Activated T-helper 9 cell treated with anti-CD3 and anti-CD28 coated beads, Interleukin-2, amount 50 U/mL, for 16 hours (primary cell): ENCODE measurements around the gene CERS5.

Experiments
- DNase-seq: peaks from one replicate; pipeline ENCODE4 v3.0.0-alpha.2; 2020; ENCODE audit warnings: low read depth

CERS5 gene, protein sequence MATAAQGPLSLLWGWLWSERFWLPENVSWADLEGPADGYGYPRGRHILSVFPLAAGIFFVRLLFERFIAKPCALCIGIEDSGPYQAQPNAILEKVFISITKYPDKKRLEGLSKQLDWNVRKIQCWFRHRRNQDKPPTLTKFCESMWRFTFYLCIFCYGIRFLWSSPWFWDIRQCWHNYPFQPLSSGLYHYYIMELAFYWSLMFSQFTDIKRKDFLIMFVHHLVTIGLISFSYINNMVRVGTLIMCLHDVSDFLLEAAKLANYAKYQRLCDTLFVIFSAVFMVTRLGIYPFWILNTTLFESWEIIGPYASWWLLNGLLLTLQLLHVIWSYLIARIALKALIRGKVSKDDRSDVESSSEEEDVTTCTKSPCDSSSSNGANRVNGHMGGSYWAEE

DNA sequence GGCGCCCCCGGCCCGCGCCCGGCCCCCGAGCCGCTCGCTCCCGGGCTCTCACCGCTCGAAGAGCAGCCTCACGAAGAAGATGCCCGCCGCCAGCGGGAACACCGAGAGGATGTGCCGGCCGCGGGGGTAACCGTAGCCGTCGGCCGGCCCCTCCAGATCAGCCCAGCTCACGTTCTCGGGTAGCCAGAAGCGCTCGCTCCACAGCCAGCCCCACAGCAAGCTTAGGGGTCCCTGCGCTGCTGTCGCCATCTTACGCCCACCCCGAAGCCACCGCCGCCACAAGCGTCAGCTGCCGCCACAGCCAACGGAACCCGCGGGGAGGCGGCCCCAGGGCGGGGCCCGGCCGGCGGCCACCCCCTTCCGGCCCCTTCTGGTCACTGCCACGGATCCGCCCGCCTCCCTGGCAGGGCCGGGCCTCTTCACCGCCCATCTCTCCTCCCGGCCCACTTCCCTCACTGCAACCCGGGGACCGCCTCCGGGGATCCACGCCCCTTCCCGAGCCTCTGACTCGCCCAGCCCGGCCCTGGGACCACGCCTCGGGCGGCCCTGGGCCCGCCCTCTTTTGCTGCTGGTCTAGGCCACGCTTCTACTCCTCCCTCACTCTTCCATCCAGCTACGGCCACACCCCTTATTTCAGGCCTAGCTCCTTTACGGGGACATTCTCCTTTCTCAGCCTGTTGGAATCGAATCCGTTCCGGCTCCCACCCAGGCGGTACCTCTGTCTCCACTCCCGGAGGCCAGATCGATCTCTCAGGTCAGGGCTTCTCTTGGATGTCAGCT, at the start of gene CERS5:
Gene CERS5 (minus strand): TSS at position 321 of the 780 bp plus-strand sequence. CDS start 72 bp downstream, at position 249.
- DNase-seq: peak; percentile 97

DNA sequence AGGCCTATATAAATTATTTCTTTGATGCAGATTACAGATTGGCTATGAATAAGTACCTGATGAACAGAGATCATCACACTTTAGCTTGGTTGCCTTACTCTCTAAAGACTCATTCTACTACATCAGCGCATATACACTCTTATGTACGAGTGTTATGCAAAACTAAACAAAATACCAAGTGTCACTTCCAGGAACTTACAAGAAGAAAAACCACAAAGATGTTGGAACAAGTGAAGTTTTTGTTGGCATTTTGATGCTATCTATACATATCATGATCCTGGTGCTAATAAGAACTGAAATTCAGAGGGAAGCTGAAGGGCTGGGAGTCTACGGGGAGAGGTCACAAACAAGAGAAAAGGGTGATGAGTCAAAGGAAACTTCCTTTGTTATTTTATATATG, 47.9 kb upstream of the CERS5 start:
- no peak for DNase-seq

DNA sequence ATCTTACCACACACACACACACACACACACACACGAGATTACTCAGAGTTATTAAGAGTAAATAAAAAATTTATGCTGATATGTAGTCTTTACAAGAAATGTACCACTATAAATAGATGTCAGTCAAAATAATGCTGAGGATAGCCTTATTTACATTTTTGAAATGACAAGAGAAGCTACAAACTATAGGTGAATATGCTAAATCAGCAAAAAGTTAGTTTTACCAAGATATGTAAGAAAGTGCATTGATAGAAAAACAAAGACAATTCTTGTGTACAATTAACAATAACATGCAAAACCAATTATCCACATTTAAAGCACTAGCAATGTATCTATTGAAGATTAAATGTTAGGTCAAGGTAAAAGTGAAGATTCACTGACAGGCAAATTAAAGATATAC, 46.8 kb upstream of the CERS5 start:
- no peak for DNase-seq

DNA sequence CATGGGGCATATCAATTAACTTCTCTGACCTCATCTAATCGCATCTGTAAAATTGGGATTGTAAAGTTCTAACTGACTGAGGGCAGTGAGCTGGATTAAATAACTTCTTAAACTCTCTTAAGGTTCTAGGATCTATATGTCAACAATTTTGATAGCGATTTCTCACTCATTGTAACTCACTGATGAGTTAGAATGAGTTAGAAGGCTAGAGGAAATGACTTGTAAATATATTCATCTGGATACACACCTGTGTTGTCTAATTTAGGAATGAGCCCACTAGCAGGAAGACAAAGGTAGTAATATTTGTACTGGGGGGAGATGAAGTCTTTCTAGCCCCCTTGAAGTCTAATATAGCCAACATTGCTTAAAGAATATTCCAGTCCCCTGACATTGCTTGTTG, 46.3 kb upstream of the CERS5 start:
- no peak for DNase-seq

DNA sequence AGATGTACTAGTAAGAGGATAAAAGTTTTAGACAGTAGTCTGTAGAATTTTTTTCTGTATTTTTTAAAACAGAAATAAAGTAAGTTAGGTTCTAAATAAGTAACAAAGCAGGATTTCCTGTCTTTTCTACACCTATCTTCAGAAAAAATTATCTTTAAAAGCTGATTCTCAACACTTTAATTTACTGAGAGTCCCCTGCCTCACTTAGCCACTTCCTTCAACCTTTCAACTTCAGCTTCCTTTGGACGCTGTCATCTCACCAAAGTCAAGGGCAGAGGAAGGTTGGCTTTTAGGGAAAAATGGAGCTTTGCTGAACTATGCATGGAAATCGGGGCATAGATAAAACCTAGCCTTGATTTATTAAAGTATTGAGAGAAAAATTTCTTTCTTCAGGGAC, 44.9 kb upstream of the CERS5 start:
- no peak for DNase-seq

DNA sequence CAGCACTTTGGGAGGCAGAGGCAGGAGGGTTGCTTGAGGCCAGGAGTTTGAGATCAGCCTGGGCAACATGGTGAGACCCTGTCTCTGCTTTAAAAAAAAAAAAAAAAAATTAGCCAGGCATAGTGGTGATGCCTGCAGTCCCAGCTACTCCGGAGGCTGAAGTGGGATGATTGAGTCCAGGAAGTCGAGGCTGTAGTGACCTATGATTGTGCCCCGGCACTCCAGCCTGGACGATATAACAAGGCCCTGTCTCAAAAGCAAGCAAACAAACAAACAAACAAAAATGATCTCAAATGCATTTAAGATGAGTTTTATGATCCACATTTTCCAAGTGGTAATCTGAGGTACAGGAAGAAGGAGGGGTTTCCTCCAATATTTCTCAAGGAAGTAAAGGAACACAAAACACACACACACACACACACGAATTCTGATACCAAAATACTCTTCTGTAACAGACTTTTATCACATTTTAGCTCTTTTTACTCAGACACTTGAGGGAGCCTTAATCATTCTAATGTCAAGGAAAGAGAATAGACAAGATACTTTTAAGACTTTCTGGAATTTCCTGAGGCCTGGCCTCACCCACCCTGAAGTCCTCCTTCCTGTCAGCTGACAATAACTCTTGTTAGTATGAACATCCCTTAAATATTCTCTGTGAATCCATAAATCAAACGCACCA, 44.4 kb upstream of the CERS5 start:
- no peak for DNase-seq

DNA sequence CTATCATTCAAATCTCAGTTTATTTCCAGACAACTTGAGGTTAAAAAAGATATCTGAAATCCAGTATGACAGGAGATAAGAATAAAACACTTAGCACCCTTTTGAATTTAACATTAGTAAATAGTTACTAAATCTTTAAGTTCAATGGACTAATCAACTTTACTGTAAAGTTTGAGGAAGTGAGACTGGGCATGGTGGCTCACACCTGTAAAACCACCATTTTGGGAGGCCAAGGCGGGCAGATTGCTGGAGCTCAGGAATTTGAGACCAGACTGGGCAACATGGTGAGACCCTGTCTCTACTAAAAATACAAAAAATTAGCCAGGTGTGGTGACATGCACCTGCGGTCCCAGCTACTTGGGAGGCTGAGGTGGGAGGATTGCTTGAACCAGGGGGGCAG, 40.3 kb upstream of the CERS5 start:
- no peak for DNase-seq

DNA sequence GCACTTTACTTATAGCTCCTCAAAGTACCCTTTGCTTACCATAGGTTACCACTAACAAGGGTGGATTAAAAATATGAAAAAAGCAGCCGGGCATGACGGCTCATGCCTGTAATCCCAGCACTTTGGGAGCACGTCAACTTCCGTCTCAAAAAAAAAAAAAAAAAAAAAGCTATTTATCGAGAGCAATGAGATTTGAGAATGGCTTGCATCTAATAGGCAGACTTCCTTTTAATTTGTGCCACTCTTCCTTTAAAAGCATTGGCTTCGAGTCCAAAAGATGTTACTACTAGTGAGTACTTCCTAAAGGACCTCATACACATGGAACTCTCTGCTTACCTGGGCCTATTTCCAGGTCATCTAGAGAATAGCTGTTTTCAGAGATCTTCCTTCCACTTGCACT, 38.5 kb upstream of the CERS5 start:
- DNase-seq: no peak

DNA sequence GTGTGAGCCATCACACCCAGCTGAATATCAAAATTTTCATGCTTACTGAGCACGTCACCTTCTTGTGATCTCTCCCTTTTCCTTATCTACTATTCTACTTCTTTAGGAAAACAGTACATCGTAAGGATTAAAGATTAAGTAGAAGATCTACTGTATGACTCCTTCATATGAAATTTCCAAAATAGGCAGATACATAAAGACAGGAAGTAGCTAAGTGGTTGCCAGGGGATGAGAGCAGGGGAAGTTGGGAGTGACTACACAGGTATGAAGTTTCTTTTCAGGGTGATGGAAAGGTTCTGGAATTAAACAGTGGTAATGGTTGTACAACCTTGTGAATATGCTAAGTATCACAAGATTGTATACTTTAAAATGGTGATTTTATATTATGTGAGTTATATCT, 36.5 kb upstream of the CERS5 start:
- DNase-seq: no peak

DNA sequence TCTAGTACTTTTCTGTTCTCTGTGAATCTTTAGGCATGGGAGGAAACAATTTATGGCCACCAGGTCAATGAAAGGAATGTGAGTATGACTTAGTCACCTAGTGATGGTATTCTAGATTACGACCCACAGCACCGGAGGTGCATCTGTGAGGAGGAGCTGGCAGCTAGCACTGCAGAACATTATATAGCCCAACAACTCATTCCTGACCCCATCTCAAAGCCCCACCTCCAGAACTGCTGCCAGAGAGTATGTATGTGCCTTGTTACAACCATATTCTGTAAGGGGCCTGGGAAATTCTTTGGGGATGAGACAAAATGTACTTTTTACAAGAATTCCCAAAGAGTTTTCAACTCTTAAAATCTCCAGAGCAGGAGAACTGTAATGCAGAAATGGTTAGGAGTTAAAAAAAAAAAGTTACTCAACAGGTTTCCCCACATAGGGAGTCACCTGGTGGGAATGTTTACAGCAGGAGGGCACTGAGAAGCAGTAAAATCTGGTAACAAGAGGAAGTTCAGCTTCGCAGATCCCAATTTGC, 34.9 kb upstream of the CERS5 start:
- DNase-seq: no peak

DNA sequence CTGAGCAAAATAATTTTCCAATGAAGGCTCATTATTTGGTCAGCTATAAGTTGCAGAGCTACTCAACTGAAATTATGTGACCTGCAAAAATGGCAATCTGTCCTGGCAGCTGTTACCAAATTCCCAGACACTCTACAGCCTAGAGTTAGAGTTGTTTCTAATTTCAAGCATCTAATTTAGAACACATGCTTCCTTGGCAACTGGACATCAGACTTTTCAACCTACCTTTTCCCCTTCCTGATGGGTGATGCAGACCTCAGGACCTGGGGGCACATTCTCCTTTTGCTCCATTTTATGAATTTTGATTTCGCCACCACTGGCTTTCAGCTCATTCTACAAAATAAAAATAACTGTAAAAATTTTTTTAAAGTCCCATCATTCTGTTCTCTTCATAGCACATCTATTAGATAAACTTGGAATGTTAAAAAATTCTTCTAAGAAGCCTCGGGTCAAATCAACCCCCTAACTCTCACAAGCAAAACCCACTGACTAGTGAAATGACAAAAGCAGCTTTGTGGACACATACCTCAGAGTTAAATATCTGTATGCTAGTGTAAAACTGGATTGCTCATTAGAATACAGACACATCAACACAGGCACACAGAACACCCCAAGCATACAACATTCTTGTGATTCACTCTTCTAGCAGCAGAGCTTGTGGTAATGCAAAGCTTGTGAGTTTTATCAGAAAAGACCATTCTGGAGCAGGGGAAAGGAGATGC, 33.5 kb upstream of the CERS5 start:
- no peak for DNase-seq

DNA sequence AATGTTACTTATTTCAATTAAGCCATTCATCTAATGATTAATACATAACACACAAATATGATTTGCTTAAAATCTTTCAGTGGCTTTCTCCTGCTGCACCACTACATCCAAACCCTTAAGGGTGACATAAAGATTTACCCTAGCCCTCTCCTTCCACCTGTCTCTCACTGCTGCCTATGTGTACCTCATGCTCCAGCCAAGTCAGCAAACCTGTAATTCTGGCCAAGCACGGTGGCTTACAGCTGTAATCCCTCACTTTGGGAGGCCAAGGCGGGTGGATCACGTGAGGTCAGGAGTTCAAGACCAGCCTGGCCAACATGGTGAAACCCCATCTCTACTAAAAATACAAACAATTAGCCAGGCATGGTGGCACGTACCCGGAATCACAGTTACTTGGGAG, 31.7 kb upstream of the CERS5 start:
- DNase-seq: no peak

DNA sequence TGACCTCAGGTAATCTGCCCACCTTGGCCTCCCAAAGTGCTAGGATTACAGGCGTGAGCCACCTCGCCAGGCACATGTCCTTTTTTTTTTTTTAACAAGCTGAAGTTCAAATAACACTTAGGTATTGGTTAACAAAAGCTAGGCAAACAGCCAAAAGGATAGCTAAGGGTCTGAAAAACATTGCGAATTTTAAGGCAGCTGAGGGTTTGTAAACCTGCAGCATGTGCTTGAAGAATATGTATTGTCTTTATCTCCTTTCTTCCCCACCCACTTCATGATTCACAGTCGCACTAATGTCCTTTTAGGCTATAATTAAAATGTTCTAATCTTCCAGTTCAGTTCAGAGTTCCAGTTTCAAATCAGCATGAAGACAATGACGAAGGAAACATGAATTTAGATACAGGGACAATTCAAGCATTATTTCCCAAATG, 30.1 kb upstream of the CERS5 start:
- no peak for DNase-seq

DNA sequence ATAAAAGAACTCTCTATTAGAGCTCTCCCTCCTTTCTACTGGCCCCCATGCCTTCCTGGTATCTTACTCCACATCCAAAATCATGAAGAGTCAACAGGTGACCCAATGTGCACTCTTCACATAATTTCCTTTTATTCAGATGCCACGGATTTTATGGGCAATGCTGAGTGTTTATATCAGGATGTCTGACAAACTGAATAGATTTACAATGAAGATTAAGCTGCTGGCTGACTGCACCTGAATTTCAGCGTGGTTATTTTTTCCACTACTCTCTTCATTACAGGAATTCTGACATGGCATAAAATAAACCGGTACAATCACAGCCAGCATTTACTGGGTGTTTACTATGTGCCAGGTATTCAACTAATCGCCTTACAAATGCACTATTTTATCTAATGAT, 29.4 kb upstream of the CERS5 start:
- DNase-seq: no peak

DNA sequence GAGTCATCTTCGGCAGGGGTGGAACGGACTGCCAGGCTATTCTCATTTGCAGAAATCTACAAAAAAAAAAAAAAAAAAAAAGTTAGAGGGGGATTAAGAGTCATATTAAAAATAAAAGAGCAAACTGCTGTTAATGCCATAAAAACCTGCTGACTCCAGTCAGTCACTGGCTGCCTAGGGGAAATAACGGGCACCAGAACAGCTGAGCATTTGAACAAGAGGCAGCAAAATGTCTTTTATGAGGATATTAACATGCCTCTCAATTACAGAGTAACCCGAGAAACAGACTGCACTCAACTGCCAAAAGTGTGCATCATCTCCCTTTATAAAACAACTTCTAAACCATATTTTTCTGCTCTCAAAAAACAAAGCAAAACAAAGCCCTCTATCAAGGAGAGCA, 28.7 kb upstream of the CERS5 start:
- no peak for DNase-seq

DNA sequence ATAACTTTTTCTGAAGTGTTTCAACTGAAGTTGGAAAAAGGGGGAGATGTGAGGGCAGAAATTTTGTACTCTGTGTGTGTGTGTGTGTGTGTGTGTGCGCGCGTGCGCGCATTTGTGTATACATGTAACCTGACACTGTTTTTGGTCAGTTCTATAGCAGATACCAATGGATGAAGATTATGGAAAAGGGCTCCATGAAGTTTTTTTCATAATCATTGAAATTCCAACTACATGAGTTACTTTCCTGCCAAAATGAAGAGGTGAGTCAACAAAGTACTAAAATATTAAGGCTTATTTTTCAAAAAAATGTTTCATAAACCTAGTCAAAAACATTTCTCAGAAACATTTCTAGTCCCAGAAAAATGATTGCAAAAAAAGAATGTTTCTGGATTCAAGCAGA, 25.7 kb upstream of the CERS5 start:
- no peak for DNase-seq

DNA sequence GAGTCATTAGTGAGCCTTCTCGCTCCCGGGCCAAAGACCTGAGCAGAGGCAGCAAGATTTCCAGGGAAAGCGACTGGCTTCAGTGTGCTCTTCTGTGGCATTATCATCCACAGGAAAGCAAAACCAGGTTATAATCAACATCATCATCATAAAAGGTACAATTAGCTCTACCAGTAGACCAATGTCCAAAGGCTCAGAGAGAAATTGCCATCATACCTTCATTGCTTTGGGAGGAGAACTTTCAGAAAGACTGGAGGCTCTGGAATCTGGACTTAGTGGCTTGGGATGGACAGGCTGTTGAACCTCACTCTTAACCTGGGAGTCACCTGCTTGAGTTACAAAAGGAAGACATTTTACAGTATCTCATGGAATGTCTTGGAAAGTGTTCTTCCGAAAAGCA, 25.1 kb upstream of the CERS5 start:
- no peak for DNase-seq

DNA sequence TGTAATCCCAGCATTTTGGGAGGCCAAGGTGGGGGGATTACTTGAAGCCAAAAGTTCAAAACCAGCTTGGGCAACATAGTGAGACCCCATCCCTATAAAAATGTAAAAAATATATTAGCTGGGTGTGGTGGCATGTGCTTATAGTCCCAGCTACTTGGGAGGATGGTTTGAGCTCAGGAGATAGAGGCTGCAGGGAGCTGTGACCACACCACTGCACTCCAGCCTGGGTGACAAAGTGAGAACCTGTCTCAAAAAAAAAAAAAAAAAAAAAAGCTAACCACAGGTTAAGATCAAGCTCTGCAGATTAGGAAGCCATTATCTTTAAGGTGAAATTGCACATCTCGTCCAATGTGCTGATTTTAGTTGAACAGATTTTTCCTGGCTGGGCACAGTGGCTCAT, 23.7 kb upstream of the CERS5 start:
- no peak for DNase-seq

DNA sequence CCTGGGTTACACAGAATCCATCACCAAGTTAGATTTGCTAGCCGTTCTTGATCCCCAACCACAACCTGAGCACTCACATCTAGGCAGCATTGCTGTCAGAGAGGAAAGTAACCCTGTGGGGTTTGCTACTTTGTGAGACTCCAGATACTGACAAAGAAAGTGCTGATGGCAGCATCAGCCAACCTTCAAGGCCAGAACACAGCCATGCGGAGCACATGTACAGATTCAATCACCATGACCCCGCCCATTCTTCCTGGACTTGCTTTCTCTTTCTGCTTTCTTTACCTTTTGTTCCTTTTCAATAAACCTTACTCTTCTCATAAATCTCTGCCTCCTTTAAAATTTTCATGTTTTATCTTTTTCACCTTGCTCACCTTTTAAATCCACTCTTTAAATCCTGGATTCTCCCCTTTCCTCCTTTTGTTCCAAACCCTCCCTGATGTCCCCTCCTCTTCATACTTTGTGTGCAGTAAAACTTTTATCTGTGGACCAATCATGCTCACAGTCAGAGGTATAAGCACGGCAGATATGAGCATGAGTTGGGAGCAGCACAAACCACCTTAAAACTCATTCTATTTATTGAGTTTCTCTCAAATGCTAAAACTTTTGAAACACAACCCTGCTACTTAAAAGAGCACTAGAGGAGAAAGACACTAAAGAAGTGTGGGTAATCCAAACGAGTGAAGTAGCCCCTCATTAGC, 21.9 kb upstream of the CERS5 start:
- DNase-seq: no peak

DNA sequence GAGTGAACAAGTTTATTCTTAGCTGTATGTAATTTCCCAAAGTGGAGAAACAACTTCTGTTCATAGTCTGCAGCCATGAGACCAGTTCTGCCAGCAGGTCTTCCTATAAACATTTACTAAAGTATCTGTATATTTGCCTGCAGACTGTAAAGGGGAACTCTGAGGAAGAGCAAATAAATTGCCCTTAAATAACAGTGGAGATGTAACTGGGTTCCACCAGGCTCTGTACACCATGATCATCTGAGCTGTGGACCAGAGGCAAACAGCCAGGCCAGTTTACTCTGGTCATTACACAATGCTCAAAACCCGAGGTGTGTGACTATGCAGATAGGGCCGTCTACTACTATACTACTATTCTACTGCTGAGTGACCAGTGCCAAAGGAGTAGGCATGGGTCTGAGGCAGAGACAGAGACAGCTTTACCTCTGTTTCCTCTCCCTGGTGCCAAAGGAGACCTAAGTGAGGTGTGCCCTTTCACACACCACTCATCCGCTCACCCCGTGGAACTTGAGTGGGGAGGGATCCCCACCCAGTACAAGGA, 21.1 kb upstream of the CERS5 start:
- DNase-seq: no peak
